Astrocyte (in vitro differentiated cells and primary cell): ENCODE results near the gene GTPBP6. TPM values are rescaled to one million over a fixed set of nuclear protein-coding genes. Genes with fewer than 3 reads are reported as not detected.
A peak's percentile ranks its signal among the peaks of the same experiment; 100 is the strongest.

Experiments
- DNase-seq: peaks from one replicate; pipeline ENCODE4 v3.0.0-alpha.2; 2010; ENCODE audit warnings: low read depth
- FAIRE-seq: peaks from 2 replicates; lab custom pipeline; 2011; peaks lifted over from hg19 to GRCh38; lab: Jason Lieb, UNC
- H2AFZ ChIP-seq: 2 replicates; pipeline ENCODE4 v1.6.0; 2012; ENCODE audit warnings: low read depth, low read length, inconsistent platforms
- H3K27ac ChIP-seq: 2 replicates; pipeline ENCODE4 v1.5.1; 2011; ENCODE audit warnings: low read depth, low read length, inconsistent platforms
- H3K27me3 ChIP-seq: 2 replicates; pipeline ENCODE4 v1.6.0; 2011; ENCODE audit warnings: low read length, inconsistent platforms; ENCODE audit not compliant: insufficient read depth
- H3K36me3 ChIP-seq: 2 replicates; pipeline ENCODE4 v1.5.1; 2011; ENCODE audit warnings: low read length, inconsistent platforms; ENCODE audit not compliant: insufficient read depth
- H3K4me1 ChIP-seq: 2 replicates; pipeline ENCODE4 v1.5.1; 2011; ENCODE audit warnings: low read length, inconsistent platforms; ENCODE audit not compliant: insufficient read depth
- H3K4me2 ChIP-seq: 2 replicates; pipeline ENCODE4 v1.6.0; 2012; ENCODE audit warnings: low read length, inconsistent platforms
- H3K4me3 ChIP-seq: 2 replicates; pipeline ENCODE4 v1.5.1; 2011; ENCODE audit warnings: low read depth, mild to moderate bottlenecking, low read length, inconsistent platforms; ENCODE audit not compliant: insufficient read depth
- H3K79me2 ChIP-seq: 2 replicates; pipeline ENCODE4 v1.6.0; 2012; ENCODE audit warnings: mild to moderate bottlenecking, low read length, inconsistent platforms; ENCODE audit not compliant: insufficient read depth
- H3K9ac ChIP-seq: 2 replicates; pipeline ENCODE4 v1.6.0; 2012; ENCODE audit warnings: mild to moderate bottlenecking, low read length, inconsistent platforms
- H3K9me3 ChIP-seq: 2 replicates; pipeline ENCODE4 v1.5.1; 2012; ENCODE audit warnings: low read depth, mild to moderate bottlenecking, low read length, inconsistent platforms; ENCODE audit not compliant: insufficient read depth
- H4K20me1 ChIP-seq: 2 replicates; pipeline ENCODE4 v1.6.0; 2012; ENCODE audit warnings: low read length, inconsistent platforms; ENCODE audit not compliant: insufficient read depth
- H3K27ac Mint-ChIP-seq: one replicate; pipeline ENCODE4 v1.8.0; 2021; ENCODE audit warnings: mild to moderate bottlenecking, mixed read lengths; ENCODE audit not compliant: unreplicated experiment
- H3K27me3 Mint-ChIP-seq: one replicate; pipeline ENCODE4 v1.8.0; 2021; ENCODE audit warnings: low read depth, mixed read lengths; ENCODE audit not compliant: unreplicated experiment
- H3K36me3 Mint-ChIP-seq: one replicate; pipeline ENCODE4 v1.8.0; 2021; ENCODE audit warnings: low read depth, mixed read lengths; ENCODE audit not compliant: unreplicated experiment
- H3K4me1 Mint-ChIP-seq: one replicate; pipeline ENCODE4 v1.8.0; 2021; ENCODE audit warnings: low read depth, mixed read lengths; ENCODE audit not compliant: unreplicated experiment
- H3K4me3 Mint-ChIP-seq: one replicate; pipeline ENCODE4 v1.8.0; 2021; ENCODE audit warnings: mild to moderate bottlenecking, moderate library complexity, mixed read lengths; ENCODE audit not compliant: unreplicated experiment
- H3K9me3 Mint-ChIP-seq: one replicate; pipeline ENCODE4 v1.8.0; 2021; ENCODE audit warnings: mild to moderate bottlenecking, mixed read lengths; ENCODE audit not compliant: unreplicated experiment
- EZH2 ChIP-seq: IDR thresholded peaks from 2 replicates; pipeline ENCODE4 v1.6.1; 2012; ENCODE audit warnings: mild to moderate bottlenecking, low read length, inconsistent platforms; ENCODE audit not compliant: insufficient read depth
- total RNA-seq: library from RNA; stranded (reverse); gene quantifications from 2 replicates; pipeline ENCODE4 v1.2.1, GENCODE V29; 2021
- TF ChIP-seq, protein P1 (sequence below): IDR thresholded peaks from 2 replicates; pipeline ENCODE4 v1.5.1; 2011; ENCODE audit warnings: low read depth, mild to moderate bottlenecking, inconsistent platforms, low read length, moderate library complexity; ENCODE audit not compliant: insufficient read depth

Gene GTPBP6
- total RNA-seq, 1 donor from 2014 or later: 30.5 TPM

- Histone ChIP-seq H3K27ac (no peak overlapping the region), H3K4me3 (no peak overlapping the region), H3K36me3 (no peaks in the 10 kb centered on the region), H3K9me3 (no peaks in the 10 kb centered on the region), H3K9ac (no peak overlapping the region), H3K79me2 (no peaks in the 10 kb centered on the region), H3K4me2 (no peak overlapping the region), H3K27me3 (no peaks in the 10 kb centered on the region), H2AFZ (no peak overlapping the region), H4K20me1 (no peaks in the 10 kb centered on the region), H3K4me1 (no peaks in the 10 kb centered on the region)
- Mint-ChIP-seq H3K36me3 (peaks cover 26% of the 10 kb centered on the region), H3K4me3 (no peak overlapping the region), H3K27ac (peak overlapping the region; percentile 34), H3K9me3 (peaks cover 14% of the 10 kb centered on the region), H3K4me1 (no peaks in the 10 kb centered on the region), H3K27me3 (no peaks in the 10 kb centered on the region)
- FAIRE-seq (no peak), DNase-seq (no peak)
- TF ChIP-seq, protein P1, sequence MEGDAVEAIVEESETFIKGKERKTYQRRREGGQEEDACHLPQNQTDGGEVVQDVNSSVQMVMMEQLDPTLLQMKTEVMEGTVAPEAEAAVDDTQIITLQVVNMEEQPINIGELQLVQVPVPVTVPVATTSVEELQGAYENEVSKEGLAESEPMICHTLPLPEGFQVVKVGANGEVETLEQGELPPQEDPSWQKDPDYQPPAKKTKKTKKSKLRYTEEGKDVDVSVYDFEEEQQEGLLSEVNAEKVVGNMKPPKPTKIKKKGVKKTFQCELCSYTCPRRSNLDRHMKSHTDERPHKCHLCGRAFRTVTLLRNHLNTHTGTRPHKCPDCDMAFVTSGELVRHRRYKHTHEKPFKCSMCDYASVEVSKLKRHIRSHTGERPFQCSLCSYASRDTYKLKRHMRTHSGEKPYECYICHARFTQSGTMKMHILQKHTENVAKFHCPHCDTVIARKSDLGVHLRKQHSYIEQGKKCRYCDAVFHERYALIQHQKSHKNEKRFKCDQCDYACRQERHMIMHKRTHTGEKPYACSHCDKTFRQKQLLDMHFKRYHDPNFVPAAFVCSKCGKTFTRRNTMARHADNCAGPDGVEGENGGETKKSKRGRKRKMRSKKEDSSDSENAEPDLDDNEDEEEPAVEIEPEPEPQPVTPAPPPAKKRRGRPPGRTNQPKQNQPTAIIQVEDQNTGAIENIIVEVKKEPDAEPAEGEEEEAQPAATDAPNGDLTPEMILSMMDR: no peak
- no peak for TF ChIP-seq EZH2
Measured at GRCh38 chrX:340641-341423, 22.2 kb upstream of the GTPBP6 start.

DNA sequence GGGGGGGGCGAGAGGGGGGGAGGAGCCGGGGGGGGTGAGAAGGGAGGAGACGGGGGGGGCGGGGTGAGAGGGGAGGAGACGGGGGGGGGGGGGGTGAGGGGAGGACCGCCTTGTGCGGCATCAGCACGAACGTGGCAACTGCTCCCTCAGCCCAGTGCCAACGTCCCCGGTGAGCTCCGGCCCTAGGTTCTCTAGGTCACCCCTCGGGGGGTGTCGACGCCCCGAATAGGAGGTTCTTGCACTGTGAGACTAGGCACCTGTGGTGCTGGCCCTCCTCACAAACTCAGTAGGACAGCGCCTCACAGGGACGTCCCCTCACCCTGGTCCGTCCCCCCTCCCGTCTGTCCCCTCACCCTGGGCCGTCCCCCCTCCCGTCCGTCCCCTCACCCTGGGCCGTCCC is 21.5 kb upstream of the GTPBP6 start:
- H3K4me1 Mint-ChIP-seq: no peaks in the 10 kb centered on the region
- peaks cover 26% of the 10 kb centered on the region for H3K36me3 Mint-ChIP-seq

More for the DNA sequence above, 21.5 kb upstream of the GTPBP6 start:
- Histone ChIP-seq H3K27ac (no peak overlapping the region), H2AFZ (no peak overlapping the region), H3K4me3 (no peak overlapping the region), H3K36me3 (no peaks in the 10 kb centered on the region), H3K4me2 (no peak overlapping the region), H3K27me3 (no peaks in the 10 kb centered on the region), H4K20me1 (no peaks in the 10 kb centered on the region), H3K9me3 (no peaks in the 10 kb centered on the region), H3K9ac (no peak overlapping the region), H3K4me1 (no peaks in the 10 kb centered on the region), H3K79me2 (no peaks in the 10 kb centered on the region)
- Mint-ChIP-seq H3K4me3 (no peak overlapping the region), H3K27ac (no peak overlapping the region), H3K9me3 (peaks cover 18% of the 10 kb centered on the region), H3K27me3 (no peaks in the 10 kb centered on the region)
- TF ChIP-seq, protein P1: no peak
- TF ChIP-seq EZH2: no peak
- DNase-seq (no peak), FAIRE-seq (no peak)
